SK-N-SH (cell line): ENCODE data around the gene NOTCH1. TPM values are rescaled to one million over a fixed set of nuclear protein-coding genes. Genes with fewer than 3 reads are reported as not detected.

ENCODE experiments used
- CTCF ChIA-PET: fragments of 300-600, 350-600 bp; formaldehyde crosslinking; extraction: SDS; loops from one replicate; lab custom pipeline; 2021; lab: Yijun Ruan, JAX
- POLR2A ChIA-PET: fragments of 350-600 bp; sonication (Branson Sonifier 250); formaldehyde crosslinking; extraction: SDS; loops from one replicate; lab custom pipeline; 2020; ENCODE audit warnings: antibody characterized with exemption, inconsistent platforms; lab: Yijun Ruan, JAX
- DNase-seq: peaks from one replicate; pipeline ENCODE4 v3.0.0; 2012
- H2AFZ ChIP-seq: fragments of 200-600 bp; sonication (generic); 2 replicates; pipeline ENCODE4 v1.8.1; 2016; ENCODE audit warnings: antibody characterized with exemption, mild to moderate bottlenecking, low read depth
- H3F3A ChIP-seq: fragments of 200-600 bp; sonication (generic); replicated peaks from 2 replicates; pipeline ENCODE3; 2016; ENCODE audit warnings: antibody characterized with exemption, mild to moderate bottlenecking; ENCODE audit not compliant: insufficient read depth
- H3K27ac ChIP-seq, 2 experiments: fragments of 200-500 bp in 1 of 2; fragments of 200-600 bp in 1 of 2; sonication (Bioruptor generic) in 1 of 2; sonication (generic), shearing (Covaris generic) in 1 of 2; 2 replicates each; pipeline versions ENCODE4 v1.5.1 to v1.6.1; 2014 to 2016; ENCODE audit warnings: low read depth in 2 of 2, inconsistent platforms in 1 of 2, low read length in 1 of 2, mild to moderate bottlenecking in 1 of 2, mixed read lengths in 1 of 2
- H3K27me3 ChIP-seq: fragments of 200-600 bp; sonication (generic), shearing (Covaris generic); 2 replicates; pipeline ENCODE4 v1.6.1; 2016; ENCODE audit warnings: mixed run types; ENCODE audit not compliant: insufficient read depth
- H3K36me3 ChIP-seq, 2 experiments: fragments of 200-500 bp in 1 of 2; fragments of 200-600 bp in 1 of 2; sonication (Bioruptor generic) in 1 of 2; sonication (generic) in 1 of 2; replicated peaks in 1 of 2; 2 replicates each; pipeline versions ENCODE3 to v1.5.1; 2014 to 2016; ENCODE audit warnings: low read length in 1 of 2, mild to moderate bottlenecking in 1 of 2; ENCODE audit not compliant: insufficient read depth in 2 of 2, control insufficient read depth in 1 of 2
- H3K4me1 ChIP-seq, 2 experiments: fragments of 200-500 bp in 1 of 2; fragments of 200-600 bp in 1 of 2; sonication (Bioruptor generic) in 1 of 2; sonication (generic), shearing (Covaris generic) in 1 of 2; 2 replicates each; pipeline versions ENCODE4 v1.5.1 to v1.6.1; 2014 to 2016; ENCODE audit warnings: low read depth in 1 of 2, low read length in 1 of 2, mixed run types in 1 of 2; ENCODE audit not compliant: insufficient read depth in 2 of 2, control insufficient read depth in 1 of 2
- H3K4me2 ChIP-seq: fragments of 200-600 bp; sonication (generic), shearing (Covaris generic); 2 replicates; pipeline ENCODE4 v1.6.1; 2017; ENCODE audit warnings: mixed run types
- H3K4me3 ChIP-seq, 2 experiments: fragments of 200-500 bp in 1 of 2; fragments of 200-600 bp in 1 of 2; sonication (Bioruptor generic) in 1 of 2; sonication (generic), shearing (Covaris generic) in 1 of 2; 2 replicates each; pipeline versions ENCODE4 v1.5.1 to v1.8.1; 2014 to 2016; ENCODE audit warnings: low read depth in 2 of 2, inconsistent platforms in 1 of 2, low read length in 1 of 2, mild to moderate bottlenecking in 1 of 2, mixed read lengths in 1 of 2, moderate library complexity in 1 of 2
- H3K79me2 ChIP-seq: fragments of 200-600 bp; sonication (generic); 2 replicates; pipeline ENCODE4 v1.8.1; 2017; ENCODE audit warnings: mild to moderate bottlenecking; ENCODE audit not compliant: insufficient read depth
- H3K9ac ChIP-seq: fragments of 200-600 bp; sonication (generic); 2 replicates; pipeline ENCODE4 v1.6.1; 2017; ENCODE audit warnings: mixed run types
- H3K9me2 ChIP-seq: fragments of 200-600 bp; sonication (generic); 2 replicates; pipeline ENCODE4 v1.6.1; 2017; ENCODE audit warnings: mixed run types
- H3K9me3 ChIP-seq: fragments of 200-600 bp; sonication (generic); 2 replicates; pipeline ENCODE4 v1.6.1; 2017; ENCODE audit warnings: mixed run types, mild to moderate bottlenecking, moderate library complexity
- H4K20me1 ChIP-seq: fragments of 200-600 bp; sonication (generic); 2 replicates; pipeline ENCODE4 v1.6.1; 2017; ENCODE audit warnings: mild to moderate bottlenecking, mixed run types; ENCODE audit not compliant: insufficient read depth
- ELF1 ChIP-seq: IDR thresholded peaks from 2 replicates; pipeline ENCODE4 v1.4.0; 2012
- EP300 ChIP-seq, 2 experiments: IDR thresholded peaks; 2 replicates each; pipeline versions ENCODE4 v1.4.0 to v1.6.1; 2012; ENCODE audit warnings: borderline replicate concordance in 1 of 2, low read depth in 1 of 2, low read length in 1 of 2
- EZH2phosphoT487 ChIP-seq: fragments of 200-600 bp; sonication (generic); IDR thresholded peaks from 2 replicates; pipeline ENCODE4 v1.6.1; 2017; ENCODE audit warnings: low read depth, mixed run types, mild to moderate bottlenecking, antibody characterized with exemption, moderate library complexity, borderline replicate concordance
- FOSL2 ChIP-seq: IDR thresholded peaks from 2 replicates; pipeline ENCODE4 v1.4.0; 2012; ENCODE audit warnings: low read depth, mild to moderate bottlenecking, moderate library complexity, borderline replicate concordance
- FOXJ3 ChIP-seq: sonication (generic); formaldehyde crosslinking; IDR thresholded peaks from 2 replicates; pipeline ENCODE4 v1.5.1; 2020; ENCODE audit warnings: mild to moderate bottlenecking, missing genetic modification reagents
- FOXM1 ChIP-seq: IDR thresholded peaks from 2 replicates; pipeline ENCODE4 v1.4.0; 2012; ENCODE audit warnings: low read depth, mild to moderate bottlenecking
- IRF3 ChIP-seq: fragments of 150-350 bp; IDR thresholded peaks from 2 replicates; pipeline ENCODE4 v1.6.1; 2016; ENCODE audit warnings: mild to moderate bottlenecking, low read depth, low read length
- JUND ChIP-seq: IDR thresholded peaks from 2 replicates; pipeline ENCODE4 v1.4.0; 2012
- MXI1 ChIP-seq: IDR thresholded peaks from 2 replicates; pipeline ENCODE4 v1.6.1; 2012; ENCODE audit warnings: mild to moderate bottlenecking, low read depth, low read length, improper control_type of control experiment
- NFIC ChIP-seq: IDR thresholded peaks from 2 replicates; pipeline ENCODE4 v1.4.0; 2012; ENCODE audit warnings: borderline replicate concordance
- NRF1 ChIP-seq: IDR thresholded peaks from 2 replicates; pipeline ENCODE4 v1.6.1; 2012; ENCODE audit warnings: low read depth, mild to moderate bottlenecking, low read length
- POLR2AphosphoS5 ChIP-seq: IDR thresholded peaks from 2 replicates; pipeline ENCODE4 v1.6.1; 2012; ENCODE audit warnings: low read depth, low read length
- REST ChIP-seq: IDR thresholded peaks from 2 replicates; pipeline ENCODE4 v1.6.1; 2012; ENCODE audit warnings: mild to moderate bottlenecking, low read depth, low read length, moderate library complexity
- RFX5 ChIP-seq: IDR thresholded peaks from 2 replicates; pipeline ENCODE4 v1.6.1; 2012; ENCODE audit warnings: mild to moderate bottlenecking, improper control_type of control experiment, low read length
- RXRA ChIP-seq: IDR thresholded peaks from 2 replicates; pipeline ENCODE4 v1.4.0; 2012; ENCODE audit warnings: low read depth, mild to moderate bottlenecking, borderline replicate concordance
- SIN3A ChIP-seq: IDR thresholded peaks from 2 replicates; pipeline ENCODE4 v1.6.1; 2012; ENCODE audit warnings: low read depth, mild to moderate bottlenecking, low read length, moderate library complexity, borderline replicate concordance
- TEAD4 ChIP-seq: IDR thresholded peaks from 2 replicates; pipeline ENCODE4 v1.4.0; 2012; ENCODE audit warnings: mild to moderate bottlenecking, borderline replicate concordance; ENCODE audit not compliant: insufficient read depth
- ZBTB33 ChIP-seq: IDR thresholded peaks from 2 replicates; pipeline ENCODE4 v1.4.0; 2012; ENCODE audit warnings: low read depth, borderline replicate concordance
- WGBS: methylation state at CpG from one replicate; pipeline ENCODE4 v1.1.6; 2017; ENCODE audit warnings: low lambda C conversion rate; 5-methylcytosine and 5-hydroxymethylcytosine counted together
- polyA plus RNA-seq, 3 experiments: library from polyadenylated mRNA; depleted of rRNA; stranded (reverse); fragments of >200 nt; gene quantifications; 2 replicates each; pipeline ENCODE4 v1.2.3, GENCODE V29; 2012

Gene NOTCH1
- polyA plus RNA-seq, 1 of the 3 experiments (the other 2 are of a cell fraction), result 6.6 TPM

GRCh38 chr9:136476369-136477150, 69.3 kb downstream of the NOTCH1 start (continued):
- TF ChIP-seq REST, result no peak
- TF ChIP-seq IRF3, result no peak
- TF ChIP-seq EP300 (IDR thresholded peaks at IDR 0.05; ENCODE audit: borderline replicate concordance in 1 of 2, low read depth in 1 of 2, low read length in 1 of 2), result no peak

- no peaks in the 10 kb centered on the region for H3F3A ChIP-seq
- ChIA-PET POLR2A (no interaction called here), CTCF (interaction anchor here (0.8 to 2.4 kb wide), 4 partner anchors 8 to 35 kb away, joined by 3 to 7 read pairs (median 4); partner anchors contain the start of gene INPP5E)
- no peak overlapping the region for H3K27ac ChIP-seq
- H3K36me3 ChIP-seq, result peaks cover 55 to 76% of the 10 kb centered on the region in 2 experiments
- no peaks in the 10 kb centered on the region for H3K27me3 ChIP-seq
- H3K4me1 ChIP-seq, result no peaks in the 10 kb centered on the region
- H3K9ac ChIP-seq, result no peak overlapping the region
- no peak for DNase-seq
- no peaks in the 10 kb centered on the region for H3K9me3 ChIP-seq
- H3K4me2 ChIP-seq, result no peak overlapping the region
- WGBS, result 97% methylated on average over 28 of the region's 34 CpGs
- TF ChIP-seq TEAD4, result no peak
- no peak for TF ChIP-seq JUND
- no peak for TF ChIP-seq NFIC
- no peak for TF ChIP-seq ELF1
- TF ChIP-seq POLR2AphosphoS5, result no peak
- no peak for TF ChIP-seq NRF1
- TF ChIP-seq ZBTB33, result no peak
- no peak for TF ChIP-seq EZH2phosphoT487
- TF ChIP-seq RFX5, result no peak
- no peak for TF ChIP-seq MXI1
- TF ChIP-seq FOXM1, result no peak
- TF ChIP-seq SIN3A, result no peak
- no peak for TF ChIP-seq FOSL2
- TF ChIP-seq FOXJ3 (CRISPR knock-in tag), result no peak
- TF ChIP-seq RXRA, result no peak
- H2AFZ ChIP-seq, result no peak overlapping the region
- H3K9me2 ChIP-seq, result no peaks in the 10 kb centered on the region
- H3K4me3 ChIP-seq, result no peak overlapping the region
- H4K20me1 ChIP-seq, result peaks cover 99% of the 10 kb centered on the region
- H3K79me2 ChIP-seq, result peaks cover 99% of the 10 kb centered on the region
These were observed 70.6 kb downstream of the NOTCH1 start for GRCh38 chr9:136474974-136475865.
